Measurements from ENCODE around the gene IL9. TPM values are rescaled to one million over a fixed set of nuclear protein-coding genes. Genes with fewer than 3 reads are reported as not detected.

IL9 gene
- total RNA-seq, 4 donors from 2014 or later = not detected

DNA sequence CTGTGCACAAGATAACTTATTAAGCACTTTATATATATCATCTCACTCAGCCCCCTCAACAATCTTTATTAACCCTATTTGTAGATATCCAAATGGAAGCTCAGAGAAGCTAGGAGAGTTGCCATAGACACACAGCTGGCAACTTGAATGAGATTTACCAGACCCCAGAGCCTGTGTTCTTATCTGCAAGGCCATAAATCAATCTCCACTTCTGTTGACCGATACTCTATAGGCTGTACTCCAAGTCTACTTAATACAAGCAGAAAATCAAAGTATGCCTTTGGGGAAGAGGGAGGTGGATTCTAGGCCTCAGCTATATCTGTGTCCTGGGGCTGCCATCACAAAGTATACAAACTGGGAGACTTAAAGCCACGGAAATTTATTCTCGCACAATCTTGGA is 6.0 kb upstream of the IL9 start:
- intact Hi-C loops (cut with DNase I; ENCODE audit: low total_unique reads) = no loop called here
- TF ChIP-seq POLR2A (IDR thresholded peaks at IDR 0.05) = no peak
- TF ChIP-seq, protein P1, sequence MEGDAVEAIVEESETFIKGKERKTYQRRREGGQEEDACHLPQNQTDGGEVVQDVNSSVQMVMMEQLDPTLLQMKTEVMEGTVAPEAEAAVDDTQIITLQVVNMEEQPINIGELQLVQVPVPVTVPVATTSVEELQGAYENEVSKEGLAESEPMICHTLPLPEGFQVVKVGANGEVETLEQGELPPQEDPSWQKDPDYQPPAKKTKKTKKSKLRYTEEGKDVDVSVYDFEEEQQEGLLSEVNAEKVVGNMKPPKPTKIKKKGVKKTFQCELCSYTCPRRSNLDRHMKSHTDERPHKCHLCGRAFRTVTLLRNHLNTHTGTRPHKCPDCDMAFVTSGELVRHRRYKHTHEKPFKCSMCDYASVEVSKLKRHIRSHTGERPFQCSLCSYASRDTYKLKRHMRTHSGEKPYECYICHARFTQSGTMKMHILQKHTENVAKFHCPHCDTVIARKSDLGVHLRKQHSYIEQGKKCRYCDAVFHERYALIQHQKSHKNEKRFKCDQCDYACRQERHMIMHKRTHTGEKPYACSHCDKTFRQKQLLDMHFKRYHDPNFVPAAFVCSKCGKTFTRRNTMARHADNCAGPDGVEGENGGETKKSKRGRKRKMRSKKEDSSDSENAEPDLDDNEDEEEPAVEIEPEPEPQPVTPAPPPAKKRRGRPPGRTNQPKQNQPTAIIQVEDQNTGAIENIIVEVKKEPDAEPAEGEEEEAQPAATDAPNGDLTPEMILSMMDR (IDR thresholded peaks at IDR 0.05) = no peak
- WGBS, 2 donors = 49 to 57% methylated on average over 3 of the region's 3 CpGs

GRCh38 chr5:135900276-135900675 is 4.6 kb upstream of the IL9 start:
- TF ChIP-seq POLR2A (IDR thresholded peaks at IDR 0.05) = no peak
- TF ChIP-seq, protein P1 (IDR thresholded peaks at IDR 0.05) = no peak
- DNase-seq (ENCODE audit: low spot score in 2 of 2) = no peak

More for the DNA sequence above, 6.0 kb upstream of the IL9 start:
- no peak for DNase-seq (ENCODE audit: low spot score in 2 of 2)
- no peak overlapping the region for H3K4me3 ChIP-seq (ENCODE audit: low read depth, poor library complexity, severe bottlenecking)

DNA sequence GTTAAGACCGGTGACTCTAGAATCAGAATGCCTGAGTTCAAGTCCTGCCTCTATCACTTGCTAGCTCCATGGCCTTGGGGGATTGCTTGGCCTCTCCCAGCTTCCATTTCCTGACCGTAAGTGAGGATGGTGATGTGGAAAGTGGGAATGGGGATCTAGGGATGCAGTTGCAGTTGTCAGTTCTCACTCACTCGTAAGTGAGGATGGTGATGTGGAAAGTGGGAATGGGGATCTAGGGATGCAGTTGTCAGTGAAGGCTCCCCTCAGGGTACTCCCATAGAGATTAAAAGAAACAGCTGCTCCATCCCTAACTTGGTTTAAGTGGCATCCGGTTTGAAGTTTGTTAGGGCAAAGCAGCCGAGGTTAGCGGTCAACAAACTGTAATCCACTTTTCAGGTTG is 3.0 kb upstream of the IL9 start:
- intact Hi-C loops (cut with DNase I; ENCODE audit: low total_unique reads) = no loop called here
- WGBS, 2 donors = 87 to 93% methylated on average over 6 of the region's 6 CpGs
- TF ChIP-seq, protein P1 (IDR thresholded peaks at IDR 0.05) = no peak
- TF ChIP-seq POLR2A (IDR thresholded peaks at IDR 0.05) = no peak
- DNase-seq (ENCODE audit: low spot score in 2 of 2) = no peak
- H3K4me3 ChIP-seq (ENCODE audit: low read depth, poor library complexity, severe bottlenecking) = no peak overlapping the region

More at GRCh38 chr5:135900276-135900675, 4.6 kb upstream of the IL9 start:
- H3K4me3 ChIP-seq (ENCODE audit: low read depth, poor library complexity, severe bottlenecking) = no peak overlapping the region
- 59 to 67% methylated on average over 3 of the region's 3 CpGs for WGBS, 2 donors
- intact Hi-C loops (cut with DNase I; ENCODE audit: low total_unique reads) = no loop called here

GRCh38 chr5:135894789-135895188 is 852 bp downstream of the IL9 start:
- no peak for DNase-seq (ENCODE audit: low spot score in 2 of 2)
- intact Hi-C loops (cut with DNase I; ENCODE audit: low total_unique reads) = loop anchor here (5.0 kb wide), 1 partner anchor 318 kb away; no protein-coding TSS in a partner anchor
- TF ChIP-seq POLR2A (IDR thresholded peaks at IDR 0.05) = no peak
- TF ChIP-seq, protein P1 (IDR thresholded peaks at IDR 0.05) = no peak
- no peak overlapping the region for H3K4me3 ChIP-seq (ENCODE audit: low read depth, poor library complexity, severe bottlenecking)
- 59 to 77% methylated on average over 2 of the region's 2 CpGs for WGBS, 2 donors

GRCh38 chr5:135894276-135894675 is 1.4 kb downstream of the IL9 start:
- intact Hi-C loops (cut with DNase I; ENCODE audit: low total_unique reads) = loop anchor here (5.0 kb wide), 1 partner anchor 318 kb away; no protein-coding TSS in a partner anchor
- TF ChIP-seq POLR2A (IDR thresholded peaks at IDR 0.05) = no peak
- TF ChIP-seq, protein P1 (IDR thresholded peaks at IDR 0.05) = no peak
- 55 to 58% methylated on average over 8 of the region's 8 CpGs for WGBS, 2 donors
- H3K4me3 ChIP-seq (ENCODE audit: low read depth, poor library complexity, severe bottlenecking) = no peak overlapping the region
- no peak for DNase-seq (ENCODE audit: low spot score in 2 of 2)

DNA sequence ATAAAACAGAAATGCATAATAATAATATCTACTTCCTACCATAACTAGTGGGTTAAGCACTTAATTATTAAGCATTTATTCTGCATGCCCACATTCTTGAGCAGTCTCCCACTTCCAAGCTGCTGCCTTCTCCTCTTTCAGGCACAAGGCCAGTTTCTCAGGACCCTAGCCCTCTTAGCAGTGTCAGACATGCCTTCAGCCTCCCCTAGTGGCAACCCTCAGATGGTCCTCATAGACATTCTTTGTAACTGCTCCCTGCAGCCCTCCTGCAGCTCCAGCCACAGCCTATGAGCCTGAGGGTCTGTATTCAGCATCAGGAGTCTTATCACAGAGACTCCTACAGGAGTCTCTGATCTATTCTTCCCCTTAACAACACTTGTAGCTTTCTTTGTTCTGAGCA is 3.9 kb downstream of the IL9 start:
- intact Hi-C loops (cut with DNase I; ENCODE audit: low total_unique reads) = loop anchor here (5.0 kb wide), 1 partner anchor 321 kb away; no protein-coding TSS in a partner anchor
- H3K4me3 ChIP-seq (ENCODE audit: low read depth, poor library complexity, severe bottlenecking) = no peak overlapping the region
- TF ChIP-seq, protein P1 (IDR thresholded peaks at IDR 0.05) = no peak
- no peak for TF ChIP-seq POLR2A (IDR thresholded peaks at IDR 0.05)
- no peak for DNase-seq (ENCODE audit: low spot score in 2 of 2)

Measured in lower leg skin (tissue), 4 donors.